PC-9 (cell line): ENCODE data around the gene SHISA4.

Source experiments
- CTCF ChIP-seq: fragments of 200-600 bp; sonication (generic); conservative IDR thresholded peaks from 2 replicates; pipeline ENCODE4 v1.6.1; 2017; ENCODE audit warnings: mixed run types, antibody characterized with exemption, mild to moderate bottlenecking, moderate library complexity
- EZH2 ChIP-seq: fragments of 200-600 bp; sonication (generic); IDR thresholded peaks from 2 replicates; pipeline ENCODE4 v1.8.0; 2017; ENCODE audit warnings: antibody characterized with exemption, low read depth

DNA sequence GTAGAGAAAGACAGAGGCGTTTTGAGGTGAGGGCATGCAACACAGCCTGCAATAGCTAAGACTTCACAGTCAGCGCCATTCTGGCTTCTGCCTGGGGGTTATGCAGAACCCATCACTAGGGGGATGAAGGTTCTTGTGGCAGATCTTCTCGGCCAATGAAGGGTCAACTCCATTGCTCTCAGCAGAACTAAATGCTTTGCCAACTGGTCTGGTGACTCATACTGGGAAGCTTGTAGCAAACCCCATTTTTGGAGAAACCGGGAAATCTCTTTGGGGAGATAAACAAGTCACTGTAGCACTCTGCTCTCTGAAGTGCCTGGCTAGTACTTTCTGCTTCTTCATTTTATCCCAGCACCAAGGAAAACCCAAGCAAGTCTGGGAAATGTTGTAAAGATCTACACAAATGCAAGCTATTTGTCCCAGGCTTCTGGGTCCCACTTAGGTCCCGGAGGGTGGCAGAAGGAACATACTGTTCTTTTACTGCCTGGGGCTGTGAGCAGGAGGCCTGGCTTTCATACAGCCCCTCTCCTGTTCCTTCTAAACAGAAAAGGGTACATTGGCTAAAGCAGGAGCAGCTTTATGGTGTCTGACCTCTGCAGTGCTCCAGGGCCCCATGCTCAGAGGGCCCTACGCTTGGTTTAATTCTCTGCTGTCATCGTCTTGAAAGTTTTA lies 28.8 kb downstream of the SHISA4 start:
- no peak for TF ChIP-seq CTCF
- TF ChIP-seq EZH2, result no peak
